GM12878 (cell line): ENCODE data around the gene FAM78A. TPM values are rescaled to one million over a fixed set of nuclear protein-coding genes. Genes with fewer than 3 reads are reported as not detected.
A peak's percentile ranks its signal among the peaks of the same experiment; 100 is the strongest.

ENCODE experiments used
- ATAC-seq: fragments of 200-7000 bp; cut with Tn5 transposase; 3 replicates; pipeline ENCODE4 v1.9.1; 2020; ENCODE audit warnings: mild to moderate bottlenecking, moderate library complexity
- BruUV-seq: library from RNA; stranded (reverse); fragments of 400-500 nt; replicated peaks from 2 replicates; lab custom pipeline; 2021; lab: Mats Ljungman, UMichigan
- CTCF ChIA-PET: fragments of 300-600 bp; sonication (Branson Sonifier 250); formaldehyde crosslinking; extraction: SDS; loops from one replicate; lab custom pipeline; 2021; ENCODE audit warnings: inconsistent platforms; lab: Yijun Ruan, JAX
- POLR2A ChIA-PET: fragments of 350-600 bp; formaldehyde crosslinking; extraction: SDS; loops from one replicate; lab custom pipeline; 2021; ENCODE audit warnings: inconsistent platforms; lab: Charles Lee
- RAD21 ChIA-PET: fragments of 300-600 bp; sonication (Branson Sonifier 250); formaldehyde crosslinking; loops from one replicate; lab custom pipeline; 2023; ENCODE audit warnings: antibody characterized with exemption; ENCODE audit not compliant: unreplicated experiment; lab: Charles Lee
- SMC1A ChIA-PET: fragments of 300-600 bp; sonication (Branson Sonifier 250); formaldehyde crosslinking; loops from one replicate; lab custom pipeline; 2023; ENCODE audit not compliant: unreplicated experiment, uncharacterized antibody; lab: Charles Lee
- DNase-seq: peaks from one replicate; pipeline ENCODE4 v3.0.0-alpha.2; 2011; ENCODE audit warnings: low read depth, low spot score
- FAIRE-seq: peaks from 3 replicates; lab custom pipeline; 2011; peaks lifted over from hg19 to GRCh38; lab: Jason Lieb, UNC
- H2AFZ ChIP-seq: 2 replicates; pipeline ENCODE4 v1.6.0; 2011; ENCODE audit warnings: low read depth, low read length, control low read depth; ENCODE audit not compliant: control insufficient read depth
- H3K27ac ChIP-seq: 2 replicates; pipeline ENCODE4 v1.5.1; 2011; ENCODE audit warnings: control low read depth; ENCODE audit not compliant: control insufficient read depth, insufficient read depth
- H3K27me3 ChIP-seq, 2 experiments: replicated peaks in 1 of 2; 2 replicates each; pipeline versions ENCODE4 v1.6.0 to v1.6.1; 2011; ENCODE audit warnings: low read length in 1 of 2; ENCODE audit not compliant: control insufficient read depth in 2 of 2, insufficient read depth in 2 of 2
- H3K36me3 ChIP-seq, 2 experiments: 2 replicates each; pipeline ENCODE4 v1.5.1; 2011; ENCODE audit warnings: low read length in 1 of 2; ENCODE audit not compliant: control insufficient read depth in 2 of 2, insufficient read depth in 2 of 2
- H3K4me1 ChIP-seq: 2 replicates; pipeline ENCODE4 v1.6.1; 2011; ENCODE audit warnings: mild to moderate bottlenecking, low read length, moderate library complexity, mixed read lengths; ENCODE audit not compliant: control insufficient read depth, insufficient read depth
- H3K4me2 ChIP-seq: 2 replicates; pipeline ENCODE4 v1.6.0; 2011; ENCODE audit warnings: control low read depth; ENCODE audit not compliant: control insufficient read depth, insufficient read depth
- H3K4me3 ChIP-seq: fragments of 200-600 bp; sonication (generic); 2 replicates; pipeline ENCODE4 v1.5.1; 2016
- H3K79me2 ChIP-seq: 2 replicates; pipeline ENCODE4 v1.6.0; 2011; ENCODE audit warnings: low read length; ENCODE audit not compliant: control insufficient read depth, insufficient read depth
- H3K9ac ChIP-seq: 2 replicates; pipeline ENCODE4 v1.8.0; 2011; ENCODE audit warnings: low read length, control low read depth, mixed read lengths; ENCODE audit not compliant: control insufficient read depth, insufficient read depth
- H3K9me3 ChIP-seq: replicated peaks from 3 replicates; pipeline ENCODE4 v1.5.1; 2011; ENCODE audit warnings: mild to moderate bottlenecking, low read length; ENCODE audit not compliant: control insufficient read depth, insufficient read depth
- H4K20me1 ChIP-seq: 2 replicates; pipeline ENCODE4 v1.6.0; 2011; ENCODE audit not compliant: control insufficient read depth, insufficient read depth
- BACH1 ChIP-seq: fragments of 450-650 bp; IDR thresholded peaks from 2 replicates; pipeline ENCODE4 v1.6.1; 2017; ENCODE audit warnings: mild to moderate bottlenecking, borderline replicate concordance
- BHLHE40 ChIP-seq, 2 experiments: fragments of 450-650 bp in 1 of 2; IDR thresholded peaks; 2 replicates each; pipeline ENCODE4 v1.6.1; 2011 to 2017; ENCODE audit warnings: low read depth in 2 of 2, borderline replicate concordance in 1 of 2, improper control_type of control experiment in 1 of 2, low read length in 1 of 2, mild to moderate bottlenecking in 1 of 2
- BMI1 ChIP-seq: fragments of 450-650 bp; IDR thresholded peaks from 2 replicates; pipeline ENCODE4 v1.6.1; 2016; ENCODE audit warnings: mild to moderate bottlenecking, moderate library complexity, borderline replicate concordance
- CBX5 ChIP-seq: sonication (generic); IDR thresholded peaks from 2 replicates; pipeline ENCODE4 v1.6.1; 2016; ENCODE audit warnings: low read depth, moderate library complexity, mild to moderate bottlenecking, inconsistent platforms
- FOXK2 ChIP-seq: fragments of 450-650 bp; IDR thresholded peaks from 2 replicates; pipeline ENCODE4 v1.6.1; 2017; ENCODE audit warnings: mild to moderate bottlenecking, moderate library complexity
- KLF5 ChIP-seq: fragments of 450-650 bp; IDR thresholded peaks from 2 replicates; pipeline ENCODE4 v1.6.1; 2014; ENCODE audit warnings: mild to moderate bottlenecking; ENCODE audit not compliant: partially characterized antibody
- MTA2 ChIP-seq: fragments of 450-650 bp; IDR thresholded peaks from 2 replicates; pipeline ENCODE4 v1.6.1; 2016; ENCODE audit warnings: low read depth, mild to moderate bottlenecking, moderate library complexity
- POLR2AphosphoS2 ChIP-seq: IDR thresholded peaks from 2 replicates; pipeline ENCODE4 v1.6.1; 2011; ENCODE audit warnings: low read depth, mild to moderate bottlenecking, low read length, improper control_type of control experiment, moderate library complexity
- RAD51 ChIP-seq: fragments of 450-650 bp; IDR thresholded peaks from 2 replicates; pipeline ENCODE4 v1.6.1; 2016; ENCODE audit warnings: moderate library complexity, mild to moderate bottlenecking, inconsistent platforms
- RCOR1 ChIP-seq: conservative IDR thresholded peaks from 2 replicates; pipeline ENCODE4 v1.6.1; 2012; ENCODE audit warnings: low read depth, low read length, improper control_type of control experiment
- SRF ChIP-seq, 2 experiments: IDR thresholded peaks; 2 replicates each; pipeline ENCODE4 v1.6.1; 2011; ENCODE audit warnings: low read depth in 2 of 2, low read length in 2 of 2, mild to moderate bottlenecking in 1 of 2, moderate library complexity in 1 of 2
- WGBS: methylation state at CpG from one replicate; pipeline ENCODE4 v1.1.6; 2016; ENCODE audit warnings: low lambda C conversion rate; ENCODE audit not compliant: insufficient replicate concordance, insufficient coverage; ENCODE audit errors: missing lambda C conversion rate; 5-methylcytosine and 5-hydroxymethylcytosine counted together
- in situ Hi-C: fragments of 300-500 bp; cut with MboI; formaldehyde crosslinking; loops from 9 replicates; pipeline ENCODE4 v1.14.3; 2018; ENCODE audit warnings: mixed read lengths
- intact Hi-C: fragments of 100-400 bp; cut with micrococcal nuclease; formaldehyde crosslinking; loops from one replicate; pipeline ENCODE4 v1.14.2; 2022; ENCODE audit not compliant: unreplicated experiment
- polyA plus RNA-seq, 11 experiments: library from polyadenylated mRNA; depleted of rRNA in 4 of 11; unstranded in 6 of 11; stranded (reverse) in 5 of 11; fragments of >200 nt; fragmentation: Nextera tagmentation in 4 of 11; fragmentation: Illumina TruSeq in 1 of 11; extraction: Ambion mirVana in 4 of 11; extraction: Trizol in 1 of 11; gene quantifications; 1 replicate in 1 of 11; 2 replicates in 10 of 11; pipeline versions ENCODE4 v1.2.1 to v1.2.3, GENCODE V29; 2011 to 2016; ENCODE audit warnings: inconsistent platforms in 2 of 11, missing spikeins in 2 of 11, low read depth in 1 of 11
- total RNA-seq, 4 experiments: library from RNA; depleted of rRNA in 3 of 4; stranded (reverse); fragments of >200 nt in 3 of 4; fragmentation: Illumina TruSeq in 1 of 4; extraction: Trizol in 1 of 4; gene quantifications; 2 replicates each; pipeline versions ENCODE4 v1.2.1 to v1.2.3, GENCODE V29; 2013 to 2021
- TF ChIP-seq, protein P1 (sequence below): IDR thresholded peaks from 2 replicates; pipeline ENCODE4 v1.6.1; 2011; ENCODE audit warnings: low read depth, low read length, improper control_type of control experiment, borderline replicate concordance
- TF ChIP-seq, protein P2 (sequence below): fragments of 450-650 bp; IDR thresholded peaks from 2 replicates; pipeline ENCODE4 v1.6.1; 2017; ENCODE audit warnings: mild to moderate bottlenecking
- TF ChIP-seq, protein P3 (sequence below): fragments of 450-650 bp; IDR thresholded peaks from 2 replicates; pipeline ENCODE4 v1.6.1; 2017; ENCODE audit warnings: mild to moderate bottlenecking, moderate library complexity

Gene FAM78A
- total and polyA plus RNA-seq, 10 of the 15 experiments (the other 5 are each of a cell fraction or from before 2014, with no cell fraction given): 0.18 to 32.5 (median 12.2) TPM

DNA sequence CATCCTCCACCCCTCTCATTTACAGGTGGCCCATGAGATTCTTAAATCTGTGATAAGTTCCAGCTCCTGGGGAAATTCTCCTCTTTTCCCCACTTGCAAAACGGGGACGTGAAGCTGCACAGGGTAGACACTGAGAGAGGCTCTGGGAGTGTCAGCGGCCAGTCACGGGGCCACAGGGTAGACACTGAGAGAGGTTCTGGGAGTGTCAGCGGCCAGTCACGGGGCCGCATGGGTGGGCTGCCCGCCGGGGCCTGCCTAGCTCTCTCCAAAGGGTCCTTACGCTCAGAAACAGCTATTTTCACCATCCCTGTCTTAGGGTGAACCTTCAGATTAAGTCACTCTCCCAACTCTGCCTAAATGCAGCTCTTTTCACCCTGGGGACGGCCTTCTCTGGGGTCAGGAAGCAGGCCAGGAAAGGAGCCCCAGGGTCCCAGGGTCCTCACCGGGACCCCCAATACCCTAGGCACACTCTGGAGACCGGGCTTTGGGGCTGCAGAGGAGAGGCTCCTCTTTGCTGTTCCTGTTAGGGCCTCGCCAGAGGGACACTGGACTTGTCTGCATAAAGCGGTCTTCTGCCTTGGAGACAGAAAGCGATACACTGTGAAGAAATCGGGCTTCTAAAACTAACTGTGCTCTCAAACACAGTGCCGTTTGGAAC lies 1.5 kb downstream of the FAM78A start:
- ChIA-PET SMC1A (interaction anchor here (0.6 to 7.9 kb wide), 10 partner anchors 20 to 411 kb away, joined by 3 to 154 read pairs (median 3); no protein-coding TSS in a partner anchor), CTCF (interaction anchor here (0.7 to 9.8 kb wide), 8 partner anchors 11 to 219 kb away, joined by 3 to 151 read pairs (median 7); no protein-coding TSS in a partner anchor), POLR2A (interaction anchor here (0.6 to 11.3 kb wide), 6 partner anchors 21 to 1080 kb away, joined by 3 to 267 read pairs (median 6); partner anchors contain the start of gene SETX), RAD21 (interaction anchor here (0.8 to 11.6 kb wide), 7 partner anchors 10 to 433 kb away, joined by 3 to 181 read pairs (median 5); no protein-coding TSS in a partner anchor)
- Histone ChIP-seq H3K79me2 (peaks cover 73% of the 10 kb centered on the region), H3K4me2 (peak overlapping the region; percentile 100), H4K20me1 (no peaks in the 10 kb centered on the region), H3K36me3 (no peaks in the 10 kb centered on the region), H3K27ac (peak overlapping the region; percentile 99), H3K4me1 (peaks cover 34% of the 10 kb centered on the region), H2AFZ (peak overlapping the region; percentile 18; the same call in 1 of the 2 replicates), H3K27me3 (no peaks in the 10 kb centered on the region), H3K4me3 (peak overlapping the region; percentile 99), H3K9me3 (no peaks in the 10 kb centered on the region), H3K9ac (peak overlapping the region; percentile 97)
- in situ Hi-C loops (loop anchor here (25.0 kb wide), 2 partner anchors 1438 to 1862 kb away; partner anchors contain the start of genes C9orf78 and USP20), intact Hi-C loops (loop anchor here (1.0 to 5.0 kb wide), 4 partner anchors 62 to 148 kb away; partner anchors contain the start of genes NUP214 and PRRC2B)
- DNase-seq (no peak), ATAC-seq (peak; percentile 58), FAIRE-seq (no peak)
- BruUV-seq: no TSS peak
- WGBS: under 1% methylated on average over 18 of the region's 18 CpGs
- TF ChIP-seq BMI1: no peak
- TF ChIP-seq, protein P1, sequence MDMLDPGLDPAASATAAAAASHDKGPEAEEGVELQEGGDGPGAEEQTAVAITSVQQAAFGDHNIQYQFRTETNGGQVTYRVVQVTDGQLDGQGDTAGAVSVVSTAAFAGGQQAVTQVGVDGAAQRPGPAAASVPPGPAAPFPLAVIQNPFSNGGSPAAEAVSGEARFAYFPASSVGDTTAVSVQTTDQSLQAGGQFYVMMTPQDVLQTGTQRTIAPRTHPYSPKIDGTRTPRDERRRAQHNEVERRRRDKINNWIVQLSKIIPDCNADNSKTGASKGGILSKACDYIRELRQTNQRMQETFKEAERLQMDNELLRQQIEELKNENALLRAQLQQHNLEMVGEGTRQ: peak; percentile 64
- TF ChIP-seq BHLHE40 (IDR thresholded peaks at IDR 0.05; ENCODE audit: borderline replicate concordance in 1 of 2, low read depth in 2 of 2, low read length in 1 of 2): peak in 1 of 2 experiments; percentile 58; a peak in 1 of 4 replicates
- TF ChIP-seq SRF (IDR thresholded peaks at IDR 0.05; ENCODE audit: low read depth in 2 of 2, low read length in 2 of 2): no peak
- TF ChIP-seq, protein P2, sequence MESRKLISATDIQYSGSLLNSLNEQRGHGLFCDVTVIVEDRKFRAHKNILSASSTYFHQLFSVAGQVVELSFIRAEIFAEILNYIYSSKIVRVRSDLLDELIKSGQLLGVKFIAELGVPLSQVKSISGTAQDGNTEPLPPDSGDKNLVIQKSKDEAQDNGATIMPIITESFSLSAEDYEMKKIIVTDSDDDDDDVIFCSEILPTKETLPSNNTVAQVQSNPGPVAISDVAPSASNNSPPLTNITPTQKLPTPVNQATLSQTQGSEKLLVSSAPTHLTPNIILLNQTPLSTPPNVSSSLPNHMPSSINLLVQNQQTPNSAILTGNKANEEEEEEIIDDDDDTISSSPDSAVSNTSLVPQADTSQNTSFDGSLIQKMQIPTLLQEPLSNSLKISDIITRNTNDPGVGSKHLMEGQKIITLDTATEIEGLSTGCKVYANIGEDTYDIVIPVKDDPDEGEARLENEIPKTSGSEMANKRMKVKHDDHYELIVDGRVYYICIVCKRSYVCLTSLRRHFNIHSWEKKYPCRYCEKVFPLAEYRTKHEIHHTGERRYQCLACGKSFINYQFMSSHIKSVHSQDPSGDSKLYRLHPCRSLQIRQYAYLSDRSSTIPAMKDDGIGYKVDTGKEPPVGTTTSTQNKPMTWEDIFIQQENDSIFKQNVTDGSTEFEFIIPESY: no peak
- no peak for TF ChIP-seq MTA2
- TF ChIP-seq FOXK2: no peak
- TF ChIP-seq BACH1: no peak
- TF ChIP-seq KLF5: no peak
- no peak for TF ChIP-seq RCOR1
- TF ChIP-seq RAD51: peak; percentile 91
- TF ChIP-seq, protein P3, sequence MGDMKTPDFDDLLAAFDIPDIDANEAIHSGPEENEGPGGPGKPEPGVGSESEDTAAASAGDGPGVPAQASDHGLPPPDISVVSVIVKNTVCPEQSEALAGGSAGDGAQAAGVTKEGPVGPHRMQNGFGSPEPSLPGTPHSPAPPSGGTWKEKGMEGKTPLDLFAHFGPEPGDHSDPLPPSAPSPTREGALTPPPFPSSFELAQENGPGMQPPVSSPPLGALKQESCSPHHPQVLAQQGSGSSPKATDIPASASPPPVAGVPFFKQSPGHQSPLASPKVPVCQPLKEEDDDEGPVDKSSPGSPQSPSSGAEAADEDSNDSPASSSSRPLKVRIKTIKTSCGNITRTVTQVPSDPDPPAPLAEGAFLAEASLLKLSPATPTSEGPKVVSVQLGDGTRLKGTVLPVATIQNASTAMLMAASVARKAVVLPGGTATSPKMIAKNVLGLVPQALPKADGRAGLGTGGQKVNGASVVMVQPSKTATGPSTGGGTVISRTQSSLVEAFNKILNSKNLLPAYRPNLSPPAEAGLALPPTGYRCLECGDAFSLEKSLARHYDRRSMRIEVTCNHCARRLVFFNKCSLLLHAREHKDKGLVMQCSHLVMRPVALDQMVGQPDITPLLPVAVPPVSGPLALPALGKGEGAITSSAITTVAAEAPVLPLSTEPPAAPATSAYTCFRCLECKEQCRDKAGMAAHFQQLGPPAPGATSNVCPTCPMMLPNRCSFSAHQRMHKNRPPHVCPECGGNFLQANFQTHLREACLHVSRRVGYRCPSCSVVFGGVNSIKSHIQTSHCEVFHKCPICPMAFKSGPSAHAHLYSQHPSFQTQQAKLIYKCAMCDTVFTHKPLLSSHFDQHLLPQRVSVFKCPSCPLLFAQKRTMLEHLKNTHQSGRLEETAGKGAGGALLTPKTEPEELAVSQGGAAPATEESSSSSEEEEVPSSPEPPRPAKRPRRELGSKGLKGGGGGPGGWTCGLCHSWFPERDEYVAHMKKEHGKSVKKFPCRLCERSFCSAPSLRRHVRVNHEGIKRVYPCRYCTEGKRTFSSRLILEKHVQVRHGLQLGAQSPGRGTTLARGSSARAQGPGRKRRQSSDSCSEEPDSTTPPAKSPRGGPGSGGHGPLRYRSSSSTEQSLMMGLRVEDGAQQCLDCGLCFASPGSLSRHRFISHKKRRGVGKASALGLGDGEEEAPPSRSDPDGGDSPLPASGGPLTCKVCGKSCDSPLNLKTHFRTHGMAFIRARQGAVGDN: peak; percentile 44; the same call in 1 of the 2 replicates
- no peak for TF ChIP-seq POLR2AphosphoS2
- no peak for TF ChIP-seq CBX5
